Panc1 (cell line): ENCODE measurements around the gene DDX27. TPM values are rescaled to one million over a fixed set of nuclear protein-coding genes. Genes with fewer than 3 reads are reported as not detected.

Source experiments
- ATAC-seq: fragments of 200-7000 bp; cut with Tn5 transposase; 2 replicates; pipeline ENCODE4 v1.9.1; 2020; ENCODE audit warnings: mild to moderate bottlenecking, moderate library complexity
- BruUV-seq: library from RNA; stranded (reverse); fragments of 400-500 nt; replicated peaks from 2 replicates; lab custom pipeline; 2021; lab: Mats Ljungman, UMichigan
- CTCF ChIA-PET: fragments of 300-600 bp; sonication (Branson Sonifier 250); formaldehyde crosslinking; loops from one replicate; lab custom pipeline; 2022; ENCODE audit warnings: antibody characterized with exemption; lab: Charles Lee
- POLR2A ChIA-PET: fragments of 300-600 bp; sonication (Branson Sonifier 250); formaldehyde crosslinking; loops from one replicate; lab custom pipeline; 2022; ENCODE audit warnings: antibody characterized with exemption; lab: Charles Lee
- DNase-seq: peaks from one replicate; pipeline ENCODE4 v3.0.0-alpha.2; 2010; ENCODE audit warnings: low read depth, low spot score
- H3K27ac ChIP-seq: 2 replicates; pipeline ENCODE4 v1.5.1; 2011; ENCODE audit warnings: mild to moderate bottlenecking, low read length, inconsistent platforms
- H3K27me3 ChIP-seq: fragments of 200-500 bp; sonication (Bioruptor generic); 2 replicates; pipeline ENCODE4 v1.6.0; 2014; ENCODE audit warnings: low read length, inconsistent platforms; ENCODE audit not compliant: control insufficient read depth, insufficient read depth
- H3K36me3 ChIP-seq: fragments of 200-500 bp; sonication (Bioruptor generic); 2 replicates; pipeline ENCODE4 v1.5.1; 2014; ENCODE audit warnings: inconsistent platforms, mild to moderate bottlenecking, low read length, moderate library complexity; ENCODE audit not compliant: control insufficient read depth, insufficient read depth
- H3K4me1 ChIP-seq: 2 replicates; pipeline ENCODE4 v1.5.1; 2011; ENCODE audit warnings: inconsistent platforms, mild to moderate bottlenecking, low read length, moderate library complexity; ENCODE audit not compliant: control insufficient read depth, insufficient read depth
- H3K4me3 ChIP-seq, 2 experiments: 2 replicates each; pipeline ENCODE4 v1.5.1; 2011 to 2012; ENCODE audit warnings: low read depth in 2 of 2, low read length in 2 of 2, mild to moderate bottlenecking in 2 of 2, inconsistent platforms in 1 of 2, moderate library complexity in 1 of 2
- H3K9me3 ChIP-seq: fragments of 200-500 bp; sonication (Bioruptor generic); 2 replicates; pipeline ENCODE4 v1.5.1; 2014; ENCODE audit warnings: low read depth, mild to moderate bottlenecking, inconsistent platforms, low read length, moderate library complexity; ENCODE audit not compliant: control insufficient read depth, insufficient read depth
- CTCF ChIP-seq: fragments of 450-650 bp; IDR thresholded peaks from 2 replicates; pipeline ENCODE4 v1.5.1; 2017; ENCODE audit warnings: mild to moderate bottlenecking
- POLR2AphosphoS5 ChIP-seq: IDR thresholded peaks from 2 replicates; pipeline ENCODE4 v1.6.1; 2012; ENCODE audit warnings: mild to moderate bottlenecking, low read depth, low read length, moderate library complexity
- REST ChIP-seq, 2 experiments: IDR thresholded peaks; 2 replicates each; pipeline ENCODE4 v1.6.1; 2011 to 2012; ENCODE audit warnings: low read depth in 2 of 2, control low read depth in 1 of 2, low read length in 1 of 2, mild to moderate bottlenecking in 1 of 2, moderate library complexity in 1 of 2; ENCODE audit not compliant: insufficient read depth in 1 of 2
- SIN3A ChIP-seq: IDR thresholded peaks from 2 replicates; pipeline ENCODE4 v1.6.1; 2012; ENCODE audit warnings: low read depth, mild to moderate bottlenecking, low read length, moderate library complexity, borderline replicate concordance; ENCODE audit not compliant: insufficient read depth
- TCF7L2 ChIP-seq: IDR thresholded peaks from 2 replicates; pipeline ENCODE4 v1.6.1; 2011; ENCODE audit warnings: mild to moderate bottlenecking, low read depth, low read length, inconsistent platforms
- in situ Hi-C: cut with HindIII; loops from 2 replicates; pipeline ENCODE4 v1.10.0; 2016; ENCODE audit warnings: low sequenced_read_pairs, low pct_unique_long_range_greater_than_20kb
- intact Hi-C: fragments of 100-400 bp; cut with micrococcal nuclease; formaldehyde crosslinking; loops from one replicate; pipeline ENCODE4 v1.10.0; 2022; ENCODE audit not compliant: unreplicated experiment
- total RNA-seq: library from RNA; stranded (reverse); gene quantifications from one replicate; pipeline ENCODE4 v1.2.1, GENCODE V29; 2021; ENCODE audit not compliant: unreplicated experiment

DDX27 gene
- total RNA-seq, 1 experiment from 2014 or later = 63.4 TPM

GRCh38 chr20:49279677-49280462 is 60.7 kb downstream of the DDX27 start:
- BruUV-seq = TSS peak; percentile 67
- Histone ChIP-seq H3K27ac (peak overlapping the region; percentile 98), H3K36me3 (peaks cover 57% of the 10 kb centered on the region), H3K27me3 (no peaks in the 10 kb centered on the region), H3K9me3 (no peaks in the 10 kb centered on the region), H3K4me3 (peak overlapping the region; percentile 93 to 96), H3K4me1 (peaks cover 36% of the 10 kb centered on the region)
- no peak for ATAC-seq
- DNase-seq = no peak
- ChIA-PET POLR2A (interaction anchor here (0.6 to 0.7 kb wide), 3 partner anchors 15 to 17 kb away, joined by 3 to 8 read pairs (median 4); no protein-coding TSS in a partner anchor), CTCF (interaction anchor here (0.6 kb wide), 1 partner anchor 1266 kb away, joined by 3 read pairs; no protein-coding TSS in a partner anchor)
- in situ Hi-C loops (no loop called here), intact Hi-C loops (no loop called here)
- peak; percentile 67 for TF ChIP-seq POLR2AphosphoS5
- no peak for TF ChIP-seq SIN3A

- H3K4me1 ChIP-seq = peaks cover 43% of the 10 kb centered on the region
- peak overlapping the region; percentile 98 for H3K27ac ChIP-seq
- TF ChIP-seq POLR2AphosphoS5 (no peak; the same call in none of the 2 replicates), CTCF (no peak), REST (IDR thresholded peaks at IDR 0.05; ENCODE audit: insufficient read depth in 1 of 2, low read depth in 2 of 2, low read length in 1 of 2) (no peak), TCF7L2 (no peak), SIN3A (no peak)
- peak overlapping the region; percentile 93 to 96 for H3K4me3 ChIP-seq
- no peaks in the 10 kb centered on the region for H3K27me3 ChIP-seq
- in situ Hi-C loops (no loop called here), intact Hi-C loops (no loop called here)
- ATAC-seq = no peak
- DNase-seq = no peak
- no peaks in the 10 kb centered on the region for H3K9me3 ChIP-seq
- peaks cover 64% of the 10 kb centered on the region for H3K36me3 ChIP-seq
- ChIA-PET POLR2A (interaction anchor here (0.6 to 0.7 kb wide), 2 partner anchors 15 to 18 kb away, joined by 3 to 4 read pairs; no protein-coding TSS in a partner anchor), CTCF (no interaction called here)
- BruUV-seq = no TSS peak
These were observed 61.3 kb downstream of the DDX27 start for GRCh38 chr20:49280463-49281058.
